HPDE6-E6E7 (cell line): ENCODE data around the gene GPATCH3.
"Not testable (repeated sequence)": the region's sequence is repeated elsewhere in the genome, so short reads cannot be mapped to it uniquely, and the experiment has no call there.

Experiments
- DNase-seq: peaks from one replicate; pipeline ENCODE4 v3.0.0; 2011; ENCODE audit warnings: missing footprints; ENCODE audit errors: extremely low spot score

Gene GPATCH3, protein sequence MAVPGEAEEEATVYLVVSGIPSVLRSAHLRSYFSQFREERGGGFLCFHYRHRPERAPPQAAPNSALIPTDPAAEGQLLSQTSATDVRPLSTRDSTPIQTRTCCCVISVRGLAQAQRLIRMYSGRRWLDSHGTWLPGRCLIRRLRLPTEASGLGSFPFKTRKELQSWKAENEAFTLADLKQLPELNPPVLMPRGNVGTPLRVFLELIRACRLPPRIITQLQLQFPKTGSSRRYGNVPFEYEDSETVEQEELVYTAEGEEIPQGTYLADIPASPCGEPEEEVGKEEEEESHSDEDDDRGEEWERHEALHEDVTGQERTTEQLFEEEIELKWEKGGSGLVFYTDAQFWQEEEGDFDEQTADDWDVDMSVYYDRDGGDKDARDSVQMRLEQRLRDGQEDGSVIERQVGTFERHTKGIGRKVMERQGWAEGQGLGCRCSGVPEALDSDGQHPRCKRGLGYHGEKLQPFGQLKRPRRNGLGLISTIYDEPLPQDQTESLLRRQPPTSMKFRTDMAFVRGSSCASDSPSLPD

DNA sequence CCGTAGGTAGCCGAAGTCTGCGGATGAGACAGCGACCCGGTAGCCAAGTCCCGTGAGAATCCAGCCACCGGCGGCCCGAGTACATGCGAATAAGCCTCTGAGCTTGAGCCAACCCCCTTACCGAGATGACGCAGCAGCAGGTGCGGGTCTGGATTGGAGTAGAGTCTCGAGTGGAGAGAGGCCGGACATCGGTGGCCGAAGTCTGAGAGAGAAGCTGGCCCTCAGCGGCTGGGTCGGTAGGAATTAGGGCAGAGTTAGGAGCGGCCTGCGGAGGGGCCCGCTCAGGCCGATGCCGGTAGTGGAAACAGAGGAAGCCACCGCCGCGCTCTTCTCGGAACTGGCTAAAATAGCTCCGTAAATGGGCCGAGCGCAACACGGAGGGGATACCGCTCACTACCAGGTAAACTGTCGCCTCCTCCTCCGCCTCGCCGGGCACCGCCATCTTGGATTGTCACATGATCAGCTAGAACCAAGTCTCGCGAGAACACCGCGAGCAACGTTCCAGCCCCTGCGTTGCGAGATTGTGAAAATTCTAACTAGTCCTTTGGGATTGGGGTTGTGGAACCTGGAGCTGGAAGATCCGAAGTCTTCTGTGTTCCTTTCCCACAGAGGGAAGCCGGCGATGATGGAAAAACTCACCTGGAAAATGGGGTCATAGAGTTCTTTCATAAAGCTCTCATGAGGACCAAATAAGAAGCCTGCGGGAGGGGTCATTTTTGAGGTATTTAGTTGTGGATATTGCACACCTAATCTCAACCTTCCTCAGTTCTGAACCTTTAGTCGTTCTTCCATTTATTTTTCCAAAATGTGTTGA lies at the start of gene GPATCH3:
GPATCH3 (minus strand) TSS at position 467 of the 814 bp plus-strand sequence; CDS start at position 442, 25 bp downstream.
- DNase-seq, result peak; percentile 85

DNA sequence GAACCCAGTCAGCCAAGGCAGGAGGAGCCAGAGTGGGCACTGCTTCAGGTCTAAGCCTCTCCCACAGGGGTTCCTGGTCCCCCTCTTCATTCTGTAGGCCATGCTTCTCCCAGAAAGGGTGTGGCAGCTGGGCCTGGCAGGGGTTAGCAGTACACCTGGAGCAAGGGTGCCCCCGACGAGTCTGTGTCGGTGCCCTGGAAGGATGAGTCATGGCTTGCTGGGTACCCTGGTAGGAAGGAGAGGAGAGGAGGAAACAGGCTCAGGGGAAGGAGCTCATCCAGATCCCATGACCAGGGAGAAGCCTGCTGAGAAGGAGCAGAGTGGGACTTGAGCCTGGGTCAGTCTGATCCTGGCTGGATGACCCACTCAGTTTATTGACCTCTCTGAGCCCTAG lies 49.7 kb upstream of the GPATCH3 start:
- DNase-seq, result no peak

DNA sequence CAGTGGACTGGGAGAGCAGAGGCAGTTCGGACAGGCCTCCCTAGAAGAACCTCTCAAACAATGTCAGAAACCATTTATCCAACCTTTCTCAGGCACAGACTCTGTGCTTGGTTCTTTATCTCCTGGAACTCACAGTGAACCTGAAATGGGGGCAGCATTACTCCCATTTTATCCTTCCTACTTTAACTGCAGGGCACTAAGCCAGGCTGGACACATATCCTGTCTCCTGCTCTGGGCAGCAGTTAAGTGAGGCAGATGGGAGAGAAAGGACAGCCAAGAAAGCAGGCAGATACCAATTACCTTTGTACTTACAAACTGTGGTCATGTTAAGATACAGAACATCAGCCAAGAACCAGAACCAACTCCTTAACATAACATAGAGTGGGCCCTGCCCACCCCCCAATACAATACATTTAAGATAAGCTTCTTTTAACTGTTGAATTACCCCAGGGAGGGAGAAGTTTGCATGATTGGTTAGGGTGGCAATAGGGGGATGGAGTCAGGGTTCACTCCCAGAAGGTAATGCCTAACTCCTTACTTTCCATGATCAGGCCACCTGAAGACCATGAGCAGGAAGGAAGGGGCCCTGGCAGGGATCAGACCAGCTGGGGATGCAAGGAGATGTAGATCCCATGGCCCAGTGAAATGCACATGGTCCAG lies 49.1 kb upstream of the GPATCH3 start:
- DNase-seq, result no peak

DNA sequence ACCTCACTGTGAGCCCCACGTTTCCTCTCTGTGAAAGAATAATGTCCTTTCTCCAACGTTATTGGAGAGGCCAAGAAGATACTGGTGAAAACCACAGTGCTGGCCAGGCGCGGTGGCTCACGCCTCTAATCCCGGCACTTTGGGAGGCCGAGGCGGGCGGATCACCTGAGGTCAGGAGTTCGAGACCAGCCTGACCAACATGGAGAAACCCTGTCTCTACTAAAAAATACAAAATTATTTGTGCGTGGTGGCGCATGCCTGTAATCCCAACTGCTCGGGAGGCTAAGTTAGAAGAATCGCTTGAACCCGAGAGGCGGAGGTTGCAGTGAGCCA lies 48.4 kb upstream of the GPATCH3 start:
- DNase-seq, result not testable (repeated sequence)

DNA sequence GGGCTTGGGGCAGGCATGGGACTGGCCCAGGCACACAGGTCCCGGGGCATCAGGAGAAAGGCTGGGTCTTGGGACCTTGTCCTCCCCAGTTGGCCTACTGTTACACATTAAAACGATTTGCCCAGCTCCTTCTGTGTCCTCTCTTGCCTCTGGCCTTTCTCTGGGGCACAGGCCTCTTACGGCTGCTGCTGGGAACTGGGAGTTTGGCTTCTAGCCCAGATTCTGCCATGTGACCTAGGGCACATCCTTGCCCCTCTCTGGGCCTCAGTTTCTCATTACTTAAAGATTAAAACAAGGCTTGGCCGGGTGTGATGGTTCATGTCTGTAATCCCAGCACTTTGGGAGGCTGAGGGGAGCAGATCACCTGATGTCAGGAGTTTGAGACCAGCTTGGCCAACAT lies 46.0 kb upstream of the GPATCH3 start:
- DNase-seq, result no peak

DNA sequence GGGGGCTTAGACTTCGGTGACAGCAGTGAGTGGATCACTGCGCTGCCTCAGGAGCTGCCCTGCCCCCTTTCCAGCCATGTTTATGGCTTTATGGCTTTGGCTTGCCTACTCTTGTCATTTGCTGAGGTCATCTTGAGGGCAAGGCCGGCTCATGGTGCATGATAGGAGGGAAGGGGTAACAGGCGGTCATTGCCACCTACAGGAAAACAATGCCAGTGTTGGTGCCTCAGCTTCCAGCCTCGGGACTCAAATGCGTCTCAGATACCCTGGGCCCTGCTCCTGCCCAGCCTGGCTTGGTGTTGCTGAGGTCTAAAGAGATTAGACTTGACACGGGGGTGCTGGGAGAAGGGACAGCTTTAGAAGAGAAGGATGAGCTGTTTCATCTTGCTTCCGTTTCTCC lies 45.5 kb upstream of the GPATCH3 start:
- DNase-seq, result no peak

DNA sequence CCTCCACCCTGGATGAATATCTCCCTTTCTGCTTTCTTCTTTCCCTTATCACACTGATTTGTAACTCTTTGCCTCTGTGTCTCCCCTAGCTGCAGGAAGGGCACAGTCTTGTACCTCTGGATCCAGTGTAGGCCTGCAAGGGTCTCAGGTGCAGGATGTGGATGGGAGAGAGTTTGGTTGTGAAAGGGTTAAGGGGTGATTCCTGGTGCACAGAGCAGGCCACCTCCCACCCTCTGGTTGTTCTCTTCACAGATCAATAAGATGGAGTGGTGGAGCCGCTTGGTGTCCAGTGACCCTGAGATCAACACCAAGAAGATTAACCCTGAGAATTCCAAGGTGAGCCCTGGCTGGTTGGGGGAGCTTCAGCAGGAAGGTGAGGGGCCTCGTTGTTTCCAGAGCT lies 44.9 kb upstream of the GPATCH3 start:
- DNase-seq, result no peak

DNA sequence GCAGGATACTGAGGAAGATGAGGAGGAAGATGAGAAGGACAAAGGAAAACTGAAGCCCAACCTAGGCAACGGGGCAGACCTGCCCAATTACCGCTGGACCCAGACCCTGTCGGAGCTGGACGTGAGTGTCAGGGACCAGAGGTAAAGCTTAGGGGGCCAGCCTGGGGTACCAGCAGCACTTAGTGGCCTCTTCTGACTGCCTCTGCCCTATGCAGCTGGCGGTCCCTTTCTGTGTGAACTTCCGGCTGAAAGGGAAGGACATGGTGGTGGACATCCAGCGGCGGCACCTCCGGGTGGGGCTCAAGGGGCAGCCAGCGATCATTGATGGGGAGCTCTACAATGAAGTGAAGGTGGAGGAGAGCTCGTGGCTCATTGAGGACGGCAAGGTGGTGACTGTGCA lies 42.4 kb upstream of the GPATCH3 start:
- DNase-seq, result no peak

DNA sequence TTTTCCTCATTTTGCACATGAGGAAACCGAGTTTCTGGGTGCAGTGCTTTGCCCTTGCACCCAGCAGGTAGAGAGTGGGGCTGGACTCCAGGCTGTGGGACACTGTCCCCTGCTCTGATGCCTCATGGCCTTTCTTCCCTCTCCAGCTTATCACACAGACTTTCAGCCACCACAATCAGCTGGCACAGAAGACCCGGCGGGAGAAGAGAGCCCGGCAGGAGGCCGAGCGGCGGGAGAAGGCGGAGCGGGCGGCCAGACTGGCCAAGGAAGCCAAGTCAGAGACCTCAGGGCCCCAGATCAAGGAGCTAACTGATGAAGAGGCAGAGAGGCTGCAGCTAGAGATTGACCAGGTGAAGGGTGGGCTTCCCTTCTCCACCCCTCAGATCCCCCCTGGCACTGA lies 41.0 kb upstream of the GPATCH3 start:
- DNase-seq, result no peak

DNA sequence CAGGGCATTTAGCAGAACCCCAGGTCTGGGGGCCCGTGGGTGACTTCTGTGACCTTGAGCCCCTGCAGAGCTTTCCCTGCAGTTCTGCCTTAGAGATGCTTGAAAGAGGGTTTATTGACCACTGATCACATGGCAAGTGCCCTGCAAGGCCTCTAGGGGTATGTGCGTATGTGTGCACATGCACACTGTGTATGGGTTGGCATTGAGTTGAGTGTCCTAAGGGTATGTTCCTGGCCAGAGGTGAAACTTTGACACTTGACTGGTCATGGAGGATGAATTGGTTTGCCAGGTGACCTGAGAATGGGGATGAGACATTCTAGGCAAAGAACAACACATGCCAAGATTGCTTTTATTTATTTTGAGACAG lies 38.4 kb upstream of the GPATCH3 start:
- DNase-seq, result no peak

DNA sequence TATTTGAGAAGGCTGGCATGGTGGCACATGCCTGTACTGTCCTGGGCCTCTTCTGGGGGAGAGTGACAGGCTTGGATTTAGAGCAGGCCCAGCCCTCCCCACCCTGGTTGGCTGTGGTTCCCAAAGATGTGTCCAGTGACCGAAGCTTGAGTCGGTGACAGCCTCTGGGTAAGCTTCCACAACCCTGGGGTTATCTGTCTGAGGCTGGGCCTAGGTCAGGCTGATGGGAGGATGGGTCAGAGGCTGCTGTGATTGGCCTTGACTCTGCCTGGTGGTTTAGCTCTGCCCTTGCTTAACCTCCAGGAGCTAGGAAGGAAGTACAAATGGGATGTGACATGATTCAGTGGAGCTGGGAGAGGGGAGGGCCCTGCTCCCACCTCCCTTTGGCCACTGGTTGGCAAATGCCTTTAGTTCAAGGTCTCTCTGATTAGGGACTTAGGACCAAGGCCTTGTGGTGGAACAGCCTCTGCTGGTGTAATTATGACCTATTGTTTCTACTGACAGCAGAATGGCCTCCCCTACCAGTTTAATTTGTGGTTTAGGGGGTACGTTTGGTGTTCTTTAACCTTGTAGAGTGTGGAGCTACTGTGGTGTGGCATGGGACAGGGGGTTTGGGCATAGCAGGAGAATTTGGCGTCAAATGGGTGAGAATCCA lies 37.9 kb upstream of the GPATCH3 start:
- no peak for DNase-seq

DNA sequence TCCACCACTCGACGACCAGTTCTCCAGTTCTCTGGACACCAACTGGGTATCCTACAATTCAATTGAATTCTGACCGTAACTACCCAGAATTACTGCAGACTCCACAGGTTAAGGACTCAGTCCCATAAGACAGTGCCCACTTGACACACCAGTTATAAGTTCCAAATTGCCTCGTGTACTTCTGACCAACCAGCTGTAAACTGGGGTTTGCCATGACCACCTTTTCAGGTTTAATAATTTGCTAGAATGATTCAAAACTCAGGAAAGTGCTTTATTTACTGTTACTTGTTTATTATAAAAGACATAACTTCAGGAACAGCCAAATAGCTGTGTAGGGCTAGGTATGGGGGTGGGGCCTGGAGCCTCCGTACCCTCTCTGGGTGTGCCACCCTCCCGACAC lies 36.6 kb upstream of the GPATCH3 start:
- DNase-seq, result no peak

DNA sequence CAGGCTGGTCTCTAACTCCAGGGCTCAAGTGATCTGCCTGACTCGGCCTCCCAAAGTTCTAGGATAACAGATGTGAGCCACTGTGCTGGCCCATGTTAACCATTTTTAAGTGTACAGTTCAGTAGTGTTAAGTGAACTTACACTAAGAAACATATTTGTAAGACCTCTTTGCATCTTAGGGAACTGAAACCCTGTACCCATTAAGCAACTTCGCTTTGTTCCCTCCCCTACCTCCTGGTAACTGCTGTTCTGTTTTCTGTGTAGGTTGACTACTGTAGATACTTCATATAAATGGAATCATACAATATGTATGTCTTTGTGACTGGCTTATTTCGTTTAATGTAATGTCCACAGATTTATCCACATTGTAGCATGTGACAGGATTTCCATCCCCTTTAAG lies 32.3 kb upstream of the GPATCH3 start:
- no peak for DNase-seq

DNA sequence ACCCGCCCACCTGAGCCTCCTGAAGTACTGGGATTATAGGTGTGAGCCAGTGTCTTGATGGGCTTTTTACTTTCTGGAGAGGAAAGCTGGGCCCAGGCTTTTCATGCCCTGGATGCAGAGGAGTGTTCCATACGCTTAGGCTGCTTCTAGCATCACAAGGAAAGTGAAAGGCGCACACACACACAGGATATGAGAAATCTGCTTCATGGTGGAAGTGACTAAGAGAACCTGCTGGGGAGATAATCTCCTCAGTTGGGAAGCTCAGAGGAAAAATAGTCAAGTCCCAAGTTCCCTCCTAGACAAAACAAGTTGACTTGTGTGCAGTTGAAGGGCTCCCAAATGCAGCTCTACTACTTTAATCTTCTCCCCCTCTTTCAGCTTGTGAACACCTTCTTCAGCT lies 23.4 kb upstream of the GPATCH3 start:
- DNase-seq, result no peak

DNA sequence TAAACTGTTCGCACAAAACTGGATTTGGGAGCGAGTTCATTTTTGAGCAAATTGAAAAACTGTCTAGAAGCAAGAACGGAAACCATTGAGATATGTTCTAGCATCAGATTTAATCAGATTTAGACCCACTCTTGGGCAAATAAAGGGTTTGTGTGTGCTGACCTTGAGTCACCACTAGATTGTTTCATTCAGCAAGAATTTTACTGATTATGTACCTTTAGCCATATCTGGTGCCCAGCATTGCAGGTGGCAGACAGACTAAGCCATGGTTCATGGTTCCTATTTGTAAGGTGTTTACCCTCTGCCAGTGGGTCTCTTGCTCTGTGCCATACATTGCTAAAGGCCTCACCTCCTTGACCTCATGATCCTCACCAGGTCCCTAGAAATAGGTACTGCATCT lies 22.6 kb upstream of the GPATCH3 start:
- no peak for DNase-seq

DNA sequence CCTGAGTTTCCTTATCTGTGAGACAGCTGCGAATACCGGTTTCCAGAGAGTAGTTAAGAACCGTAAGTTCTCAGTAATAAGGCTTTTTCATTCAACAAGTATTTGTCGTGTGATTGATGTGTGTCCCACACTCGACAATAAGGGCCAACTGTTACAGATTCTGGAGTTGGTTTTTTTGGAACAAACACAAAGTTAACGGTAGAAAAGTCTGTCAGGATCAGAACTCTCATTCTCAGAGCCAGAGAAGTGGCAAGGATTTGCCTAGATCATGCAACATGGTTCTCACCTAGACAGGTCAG lies 22.1 kb upstream of the GPATCH3 start:
- no peak for DNase-seq

DNA sequence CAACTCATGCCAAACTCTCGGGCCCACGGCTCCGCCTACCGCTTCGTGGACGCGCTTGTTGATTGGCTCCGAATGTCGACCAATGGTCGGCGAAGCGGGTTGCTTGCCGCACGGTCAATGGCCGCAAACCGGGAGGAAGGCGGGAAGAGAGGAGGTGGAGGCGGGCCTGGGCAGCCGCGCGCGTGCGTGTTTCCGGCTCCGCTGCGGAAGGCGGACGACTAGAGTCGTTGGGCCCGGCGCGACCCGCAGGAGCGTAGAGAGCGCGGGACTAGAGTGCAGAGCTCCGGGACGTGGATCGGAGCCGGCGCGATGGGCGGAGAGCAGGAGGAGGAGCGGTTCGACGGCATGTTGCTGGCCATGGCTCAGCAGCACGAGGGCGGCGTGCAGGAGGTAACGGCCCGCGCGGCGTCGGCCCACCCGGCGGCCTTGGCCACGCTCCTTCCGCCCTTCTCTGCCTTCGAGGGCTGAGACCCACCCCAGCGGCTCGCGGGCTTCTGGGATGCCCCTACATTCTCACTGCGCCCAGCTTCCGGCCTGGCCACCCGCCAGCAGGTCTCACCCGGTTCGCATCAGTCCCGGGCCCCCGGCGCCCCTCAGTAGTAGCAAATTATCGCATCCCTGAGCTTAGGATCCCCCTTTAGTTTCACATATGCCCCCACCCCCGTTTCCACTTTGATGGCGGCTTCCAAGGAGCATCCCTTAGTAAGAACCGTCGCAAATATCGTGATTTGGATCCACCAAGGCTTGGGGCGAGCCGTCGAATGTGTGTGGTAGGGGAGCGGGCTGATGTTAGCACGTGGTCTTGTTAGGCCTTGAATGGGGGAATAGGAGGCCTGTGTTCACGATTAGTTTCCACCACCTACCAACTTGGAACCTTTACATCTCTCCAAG lies 21.5 kb upstream of the GPATCH3 start, which contains the start of gene NUDC:
NUDC (plus strand) TSS at position 204 of the 891 bp plus-strand sequence; CDS start at position 310, 106 bp downstream.
- DNase-seq, result peak; percentile 98

DNA sequence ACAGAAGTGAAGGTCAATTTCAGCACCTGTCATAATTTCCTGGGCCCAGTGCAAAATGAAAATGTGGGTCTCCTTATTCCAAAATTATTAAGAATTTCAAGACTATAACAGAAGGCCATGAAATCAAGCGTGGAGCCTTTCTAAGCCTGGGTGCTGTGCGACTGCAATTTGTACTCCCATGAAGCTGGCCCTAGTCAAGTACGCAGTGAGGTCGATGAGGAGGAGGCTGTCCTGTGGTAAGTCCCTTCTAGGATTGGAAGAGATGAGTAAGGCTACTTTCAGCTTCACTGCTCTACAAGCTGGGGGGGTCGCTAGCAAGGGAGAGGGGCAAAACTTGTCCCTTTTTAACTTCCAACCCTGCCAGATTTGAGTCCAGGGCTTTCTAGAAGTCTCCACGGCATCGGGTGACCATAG lies 20.9 kb upstream of the GPATCH3 start:
- no peak for DNase-seq

DNA sequence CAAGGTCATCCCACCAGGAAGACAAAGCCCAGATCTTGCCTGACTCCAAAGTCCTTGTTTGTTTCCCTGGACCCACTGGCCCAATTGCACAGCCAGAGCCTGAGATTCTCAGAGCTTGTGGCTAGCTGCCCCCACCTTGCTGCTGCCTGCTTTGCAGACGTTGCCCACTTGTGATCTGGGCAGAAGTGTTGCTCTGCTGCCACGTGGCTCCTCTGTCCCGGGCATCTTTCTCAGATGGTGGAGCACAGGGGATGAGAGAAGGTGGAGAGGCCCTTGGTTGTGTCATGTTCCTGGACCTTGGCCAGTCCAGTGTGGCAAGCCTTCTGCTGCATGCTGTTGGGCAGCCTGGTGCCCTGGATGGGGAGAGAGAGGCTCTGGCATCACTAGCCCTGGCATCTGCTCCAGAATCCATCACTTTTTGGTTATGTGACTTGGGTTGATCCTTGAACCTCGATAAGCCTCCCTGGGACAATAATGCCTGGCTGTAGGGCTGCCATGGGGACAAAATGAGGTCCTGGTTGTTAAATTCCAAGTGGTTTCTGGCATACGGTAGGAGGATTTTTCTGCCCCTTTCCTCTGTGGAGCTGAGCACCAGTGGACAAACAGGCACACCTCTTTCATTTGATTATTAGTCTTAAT lies 15.1 kb upstream of the GPATCH3 start:
- no peak for DNase-seq
